NT2/D1 (cell line): Measurements from ENCODE around the gene ZNF341.

Experiments used
- DNase-seq: peaks from one replicate; pipeline ENCODE4 v3.0.0-alpha.2; 2011; ENCODE audit warnings: low read depth, low spot score
- H3K27me3 ChIP-seq: 2 replicates; pipeline ENCODE4 v1.6.0; 2011; ENCODE audit warnings: mild to moderate bottlenecking; ENCODE audit not compliant: insufficient read length, insufficient read depth
- H3K36me3 ChIP-seq: 2 replicates; pipeline ENCODE4 v1.6.1; 2011; ENCODE audit warnings: mild to moderate bottlenecking, low read length, mixed read lengths; ENCODE audit not compliant: insufficient read depth, insufficient read length
- H3K4me1 ChIP-seq: 2 replicates; pipeline ENCODE4 v1.5.1; 2011; ENCODE audit not compliant: insufficient read depth, insufficient read length
- H3K4me3 ChIP-seq: 2 replicates; pipeline ENCODE4 v1.5.1; 2011; ENCODE audit warnings: low read depth; ENCODE audit not compliant: insufficient read length
- H3K9ac ChIP-seq: 2 replicates; pipeline ENCODE4 v1.6.0; 2011; ENCODE audit warnings: low read depth; ENCODE audit not compliant: insufficient read length
- H3K9me3 ChIP-seq: 2 replicates; pipeline ENCODE4 v1.5.1; 2011; ENCODE audit warnings: mild to moderate bottlenecking, low read length; ENCODE audit not compliant: insufficient read depth
- SUZ12 ChIP-seq: IDR thresholded peaks from 2 replicates; pipeline ENCODE4 v1.6.1; 2011; ENCODE audit not compliant: insufficient read length, insufficient read depth; ENCODE audit errors: extremely low read depth
- YY1 ChIP-seq: IDR thresholded peaks from 2 replicates; pipeline ENCODE4 v1.6.1; 2011; ENCODE audit not compliant: insufficient read length, insufficient read depth
- ZNF274 ChIP-seq: IDR thresholded peaks from 2 replicates; pipeline ENCODE4 v1.6.1; 2011; ENCODE audit warnings: mild to moderate bottlenecking, low read depth, low read length

Gene ZNF341

DNA sequence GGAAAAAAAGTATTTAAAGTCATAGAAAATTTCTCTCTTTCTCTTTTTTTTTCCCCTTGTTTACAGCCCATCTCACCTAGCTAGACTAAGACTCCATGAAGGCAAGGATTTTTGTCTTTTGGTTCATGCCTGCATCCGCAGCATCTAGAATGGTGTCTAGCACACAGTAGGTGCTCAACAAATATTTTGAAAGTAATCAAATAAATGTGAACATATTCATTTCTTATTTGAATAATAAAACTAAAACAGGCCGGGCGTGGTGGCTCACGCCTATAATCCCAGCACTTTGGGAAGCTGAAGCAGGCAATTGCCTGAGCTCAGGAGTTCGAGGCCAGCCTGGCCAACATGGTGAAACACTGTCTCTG, 4.7 kb upstream of the ZNF341 start:
- Histone ChIP-seq H3K27me3 (no peaks in the 10 kb centered on the region), H3K4me3 (no peak overlapping the region), H3K36me3 (no peaks in the 10 kb centered on the region), H3K4me1 (no peaks in the 10 kb centered on the region), H3K9me3 (no peaks in the 10 kb centered on the region), H3K9ac (no peak overlapping the region)
- DNase-seq = no peak
- TF ChIP-seq YY1 = no peak
- TF ChIP-seq SUZ12 = no peak
- TF ChIP-seq ZNF274 = no peak

DNA sequence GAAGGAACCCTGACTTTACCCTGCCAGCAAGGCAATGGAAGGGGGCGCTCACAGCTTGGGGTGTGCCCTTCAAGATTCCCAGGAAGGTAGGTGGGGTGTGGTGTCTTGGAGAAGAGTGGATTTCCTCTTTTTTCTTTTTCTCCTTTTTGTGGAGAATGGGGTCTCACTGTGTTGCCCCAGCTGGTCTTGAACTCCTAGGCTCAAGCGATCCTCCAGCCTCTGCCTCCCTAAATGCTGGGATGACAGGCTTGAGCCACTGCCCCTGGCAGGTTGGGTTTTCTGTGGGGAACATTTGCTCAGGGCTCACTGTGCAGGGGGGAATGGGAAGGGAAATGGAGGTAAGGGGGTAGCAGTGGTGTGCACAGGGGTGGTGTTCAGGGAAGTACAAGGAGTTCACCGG, 4.0 kb upstream of the ZNF341 start:
- no peak overlapping the region for H3K4me3 ChIP-seq

DNA sequence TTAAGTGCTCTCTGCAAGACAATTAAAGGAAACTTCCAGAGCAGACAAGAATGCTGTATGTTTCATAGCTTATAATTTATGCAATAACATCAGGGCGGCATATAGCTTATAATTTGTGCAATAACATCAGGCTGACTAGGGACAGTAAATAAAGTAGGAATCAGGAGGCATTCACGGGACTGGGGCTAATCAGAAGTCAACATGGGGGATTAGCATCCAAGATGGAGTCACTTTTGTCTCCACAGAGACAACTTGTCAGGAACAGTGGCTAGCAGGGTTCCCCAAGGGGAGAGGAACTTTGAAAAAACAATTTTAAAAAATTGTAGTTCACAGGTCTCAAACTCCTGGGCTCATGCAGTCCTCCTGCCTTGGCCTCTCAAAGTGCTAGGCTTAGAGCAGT, 3.3 kb upstream of the ZNF341 start:
- Histone ChIP-seq H3K9me3 (no peaks in the 10 kb centered on the region), H3K27me3 (no peaks in the 10 kb centered on the region)

More for the DNA sequence above, 4.0 kb upstream of the ZNF341 start:
- Histone ChIP-seq H3K9ac (no peak overlapping the region), H3K4me1 (no peaks in the 10 kb centered on the region), H3K9me3 (no peaks in the 10 kb centered on the region), H3K36me3 (no peaks in the 10 kb centered on the region), H3K27me3 (no peaks in the 10 kb centered on the region)
- no peak for DNase-seq
- no peak for TF ChIP-seq YY1
- TF ChIP-seq ZNF274 = no peak
- TF ChIP-seq SUZ12 = no peak

DNA sequence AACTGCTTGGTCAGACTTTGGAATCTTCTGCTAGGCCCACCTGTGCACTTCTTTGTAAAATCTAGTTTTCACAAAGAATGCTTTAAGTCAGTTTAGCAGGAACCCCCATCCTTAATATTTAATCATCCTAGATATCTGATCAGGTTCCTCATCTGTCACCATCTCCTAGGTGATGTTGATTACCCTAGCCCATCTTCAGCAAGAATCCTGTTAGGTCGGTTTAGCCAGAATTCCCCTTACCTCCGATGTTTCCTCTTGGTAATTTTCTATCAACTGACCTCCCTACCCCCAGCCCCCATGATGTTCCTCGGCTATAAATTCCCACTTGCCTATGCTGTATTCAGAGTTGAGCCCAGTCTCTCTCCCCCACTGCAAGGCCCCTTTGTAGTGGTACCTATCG, 2.7 kb upstream of the ZNF341 start:
- Histone ChIP-seq H3K4me3 (no peak overlapping the region), H3K9ac (no peak overlapping the region), H3K36me3 (no peaks in the 10 kb centered on the region), H3K27me3 (no peaks in the 10 kb centered on the region), H3K4me1 (no peaks in the 10 kb centered on the region), H3K9me3 (no peaks in the 10 kb centered on the region)
- TF ChIP-seq ZNF274 (no peak), YY1 (no peak), SUZ12 (no peak)
- no peak for DNase-seq

More for the DNA sequence above, 3.3 kb upstream of the ZNF341 start:
- H3K4me3 ChIP-seq = no peak overlapping the region
- H3K9ac ChIP-seq = no peak overlapping the region
- DNase-seq = no peak
- H3K4me1 ChIP-seq = no peaks in the 10 kb centered on the region
- H3K36me3 ChIP-seq = no peaks in the 10 kb centered on the region
- TF ChIP-seq SUZ12 (no peak), ZNF274 (no peak), YY1 (no peak)

DNA sequence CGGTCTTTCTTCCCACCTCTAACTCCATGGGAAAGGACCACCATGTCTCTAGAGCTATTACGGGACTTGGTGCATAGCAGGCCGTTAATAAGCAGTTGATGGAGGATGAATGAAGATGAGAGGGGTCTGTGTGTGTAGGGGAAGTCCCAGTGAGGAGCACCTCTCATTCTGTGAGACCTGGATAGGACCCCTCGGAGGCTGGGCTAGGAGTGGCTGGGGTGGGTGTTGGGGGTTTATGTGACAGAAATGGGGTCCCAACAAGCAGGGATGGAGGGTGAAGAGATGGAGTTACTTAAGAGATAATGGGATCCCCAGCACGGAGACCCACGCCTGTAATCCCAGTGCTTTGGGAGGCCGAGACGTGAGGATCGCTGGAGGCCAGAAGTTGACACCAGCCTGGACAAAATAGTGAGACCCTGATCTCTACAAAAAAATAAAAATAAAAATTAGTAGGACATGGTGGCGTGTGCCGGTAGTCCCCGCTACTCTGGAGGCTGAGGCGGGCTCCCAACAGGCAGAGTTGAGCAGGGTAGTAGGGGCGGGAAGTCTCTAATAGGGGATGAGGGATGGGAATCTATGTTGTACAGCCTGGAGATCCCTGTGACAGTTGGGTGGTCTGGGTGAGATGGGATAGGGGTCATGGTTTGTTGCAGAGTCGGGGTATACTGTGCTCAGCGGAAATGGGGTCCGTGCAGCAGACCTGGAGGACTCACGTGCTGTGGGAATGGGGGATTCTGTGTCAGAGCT, 677 bp upstream of the ZNF341 start:
- Histone ChIP-seq H3K4me3 (peak overlapping the region; percentile 17), H3K4me1 (no peaks in the 10 kb centered on the region), H3K9me3 (peaks cover 7% of the 10 kb centered on the region), H3K27me3 (no peaks in the 10 kb centered on the region), H3K9ac (peak overlapping the region; percentile 79), H3K36me3 (no peaks in the 10 kb centered on the region)
- DNase-seq = no peak
- TF ChIP-seq SUZ12 = no peak
- no peak for TF ChIP-seq ZNF274
- no peak for TF ChIP-seq YY1

DNA sequence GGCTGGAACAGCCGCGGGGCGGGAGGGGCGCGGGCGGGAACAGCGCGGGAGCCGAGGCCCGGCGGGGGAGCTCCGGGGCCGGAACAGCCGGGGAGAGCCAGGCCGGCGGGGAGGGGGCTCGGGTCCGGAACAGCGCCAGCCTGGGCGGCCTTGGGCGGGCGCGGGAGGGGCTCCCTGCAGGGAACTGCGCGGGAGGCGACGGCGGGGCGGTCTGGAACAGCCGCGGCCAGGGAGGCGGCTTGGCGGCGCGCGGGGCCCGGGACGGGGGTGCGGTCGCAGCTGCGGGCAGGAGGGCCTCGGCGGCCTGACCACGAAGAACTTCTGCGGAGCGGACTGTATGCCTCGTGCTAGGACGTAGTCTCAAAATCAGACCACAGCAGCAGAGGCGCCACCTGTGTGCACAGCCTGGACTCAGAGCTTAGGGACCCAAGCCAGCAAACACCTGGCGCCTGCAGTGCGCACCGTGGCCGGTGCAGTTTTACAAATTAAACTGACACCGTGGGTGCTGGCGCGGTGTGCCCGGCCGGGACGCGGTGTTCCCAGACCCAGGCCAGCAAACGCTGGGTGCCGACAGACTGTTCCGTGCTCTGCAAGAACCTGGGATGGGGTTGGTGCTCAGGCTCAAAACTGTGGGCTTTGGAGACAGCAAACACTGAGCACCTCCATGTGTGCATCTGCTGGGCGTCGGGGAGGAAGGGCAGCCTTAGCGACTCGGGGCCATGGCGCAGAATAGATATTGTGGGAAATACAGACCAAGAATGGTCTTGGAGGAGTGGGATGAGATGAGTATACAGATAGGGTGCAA, 572 bp downstream of the ZNF341 start:
- peak; percentile 13 for DNase-seq
- Histone ChIP-seq H3K9me3 (peaks cover 19% of the 10 kb centered on the region), H3K4me3 (peak overlapping the region; percentile 80), H3K9ac (peak overlapping the region; percentile 92), H3K27me3 (no peaks in the 10 kb centered on the region), H3K36me3 (no peaks in the 10 kb centered on the region), H3K4me1 (no peaks in the 10 kb centered on the region)
- TF ChIP-seq YY1 (no peak), ZNF274 (no peak), SUZ12 (no peak)

DNA sequence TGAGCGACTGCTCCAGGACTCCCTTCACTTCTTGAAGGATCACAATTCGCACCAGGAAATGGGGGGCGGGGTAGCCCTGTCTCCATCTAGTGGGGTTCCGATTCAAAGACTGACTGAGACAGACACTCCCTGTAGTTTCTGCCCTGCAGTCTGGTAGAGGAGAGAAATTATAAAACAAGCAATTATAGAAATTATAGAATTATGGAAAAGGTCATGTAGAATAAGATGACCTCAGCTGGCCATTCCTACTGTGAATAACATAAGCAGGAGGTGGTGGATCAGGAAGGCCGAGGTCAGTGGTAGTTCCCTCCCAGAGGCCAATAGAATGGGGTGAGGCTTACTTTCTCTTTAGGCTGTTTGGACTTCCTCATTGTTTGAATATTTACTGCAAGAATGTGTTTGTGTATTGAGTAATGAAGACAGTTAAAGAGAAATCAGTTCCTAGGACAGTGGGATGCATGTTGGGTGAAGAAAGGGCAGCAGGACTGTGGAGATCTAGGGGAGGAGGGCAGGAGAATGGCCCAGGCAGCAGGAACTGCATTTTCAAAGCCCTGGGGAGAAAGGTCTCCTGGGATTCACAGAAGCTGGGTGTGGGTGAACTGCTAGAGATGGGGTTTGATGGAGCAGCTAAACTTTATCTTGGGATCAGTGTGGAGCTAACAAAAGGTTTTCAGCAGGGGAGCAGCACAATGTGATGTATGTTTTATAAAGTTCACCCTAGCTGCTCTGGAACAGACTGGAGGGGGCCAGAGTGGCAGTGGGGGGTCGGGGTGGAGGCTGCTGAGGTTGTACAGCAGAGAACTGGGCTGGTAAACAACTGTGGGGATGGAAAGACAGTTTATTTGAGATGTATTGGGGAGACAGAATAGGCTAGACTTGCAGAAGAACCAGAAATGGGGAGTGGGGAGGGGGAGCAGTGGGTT, 2.1 kb downstream of the ZNF341 start:
- Histone ChIP-seq H3K9ac (peak overlapping the region; percentile 59), H3K4me3 (no peak overlapping the region), H3K36me3 (no peaks in the 10 kb centered on the region), H3K9me3 (peaks cover 24% of the 10 kb centered on the region), H3K4me1 (no peaks in the 10 kb centered on the region), H3K27me3 (no peaks in the 10 kb centered on the region)
- TF ChIP-seq SUZ12 (no peak), ZNF274 (no peak), YY1 (no peak)
- no peak for DNase-seq
